A549 (cell line): ENCODE results near the gene CACUL1.

ENCODE experiments used
- CTCF ChIP-seq: fragments of >200 bp; sonication (Bioruptor Twin); formaldehyde crosslinking; IDR thresholded peaks from 3 replicates; pipeline ENCODE4 v1.5.1; 2016
- GATA3 ChIP-seq: IDR thresholded peaks from 2 replicates; pipeline ENCODE4 v1.6.1; 2012; ENCODE audit warnings: borderline replicate concordance
- HOXB13 ChIP-seq: fragments of 250-450 bp; sonication (Bioruptor Pico); IDR thresholded peaks from 2 replicates; pipeline ENCODE4 v1.5.0; 2020; ENCODE audit warnings: low read depth, mild to moderate bottlenecking, moderate library complexity
- MAFK ChIP-seq: fragments of 450-650 bp; IDR thresholded peaks from 2 replicates; pipeline ENCODE4 v1.6.1; 2014; ENCODE audit not compliant: partially characterized antibody
- MAX ChIP-seq: IDR thresholded peaks from 2 replicates; pipeline ENCODE4 v1.6.1; 2012
- NFE2L2 ChIP-seq: fragments of 150-350 bp; conservative IDR thresholded peaks from 2 replicates; pipeline ENCODE4 v1.6.1; 2014; ENCODE audit warnings: low read length
- PHF8 ChIP-seq: fragments of 200-600 bp; sonication (generic); IDR thresholded peaks from 2 replicates; pipeline ENCODE4 v1.6.1; 2016; ENCODE audit warnings: low read depth, mild to moderate bottlenecking, antibody characterized with exemption, moderate library complexity, borderline replicate concordance
- POLR2A ChIP-seq: IDR thresholded peaks from 2 replicates; pipeline ENCODE4 v1.6.1; 2012; ENCODE audit warnings: mild to moderate bottlenecking, low read length
- RNF2 ChIP-seq: fragments of 200-600 bp; sonication (generic); IDR thresholded peaks from 2 replicates; pipeline ENCODE4 v1.6.1; 2016; ENCODE audit warnings: low read depth, mild to moderate bottlenecking, antibody characterized with exemption, moderate library complexity, borderline replicate concordance
- SREBF2 ChIP-seq: fragments of 450-650 bp; IDR thresholded peaks from 2 replicates; pipeline ENCODE4 v1.6.1; 2014; ENCODE audit warnings: mild to moderate bottlenecking, moderate library complexity
- TP53 ChIP-seq: fragments of 250-450 bp; sonication (Bioruptor Pico); IDR thresholded peaks from 2 replicates; pipeline ENCODE4 v1.5.0; 2021; ENCODE audit warnings: mild to moderate bottlenecking, moderate library complexity
- USF2 ChIP-seq: fragments of 450-650 bp; IDR thresholded peaks from 2 replicates; pipeline ENCODE4 v1.6.1; 2014; ENCODE audit warnings: antibody characterized with exemption
- ZNF302 ChIP-seq: fragments of 250-450 bp; sonication (Bioruptor Pico); IDR thresholded peaks from 2 replicates; pipeline ENCODE4 v1.9.0; 2021; ENCODE audit warnings: inconsistent platforms, mild to moderate bottlenecking, moderate library complexity
- TF ChIP-seq, protein P1 (sequence below): IDR thresholded peaks from 2 replicates; pipeline ENCODE4 v1.6.1; 2012

GRCh38 chr10:118760265-118760664 is 5.5 kb upstream of the CACUL1 start:
- TF ChIP-seq CTCF (no peak), SREBF2 (no peak), POLR2A (no peak), TP53 (no peak), NFE2L2 (no peak), USF2 (no peak), GATA3 (no peak), MAX (no peak), MAFK (no peak), PHF8 (no peak), HOXB13 (CRISPR knock-in tag) (no peak), RNF2 (no peak), ZNF302 (CRISPR knock-in tag) (no peak)
- TF ChIP-seq, protein P1, sequence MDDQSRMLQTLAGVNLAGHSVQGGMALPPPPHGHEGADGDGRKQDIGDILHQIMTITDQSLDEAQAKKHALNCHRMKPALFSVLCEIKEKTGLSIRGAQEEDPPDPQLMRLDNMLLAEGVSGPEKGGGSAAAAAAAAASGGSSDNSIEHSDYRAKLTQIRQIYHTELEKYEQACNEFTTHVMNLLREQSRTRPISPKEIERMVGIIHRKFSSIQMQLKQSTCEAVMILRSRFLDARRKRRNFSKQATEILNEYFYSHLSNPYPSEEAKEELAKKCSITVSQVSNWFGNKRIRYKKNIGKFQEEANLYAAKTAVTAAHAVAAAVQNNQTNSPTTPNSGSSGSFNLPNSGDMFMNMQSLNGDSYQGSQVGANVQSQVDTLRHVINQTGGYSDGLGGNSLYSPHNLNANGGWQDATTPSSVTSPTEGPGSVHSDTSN: no peak
